Adrenal gland (tissue), 5 donors: ENCODE data around the gene NT5C1B.

Experiments used
- POLR2A ChIP-seq, 2 donors: fragments of 450-650 bp; IDR thresholded peaks; one replicate each; pipeline ENCODE4 v1.6.1; 2017; ENCODE audit warnings: antibody characterized with exemption in 2 of 2, mild to moderate bottlenecking in 2 of 2, moderate library complexity in 1 of 2
- TF ChIP-seq, protein P1 (sequence below), 6 experiments: fragments of 450-650 bp in 4 of 6; fragments of 200-600 bp in 2 of 6; sonication (generic) in 1 of 6; IDR thresholded peaks; 1 replicate in 5 of 6; 2 replicates in 1 of 6; pipeline versions ENCODE4 v1.5.1 to v1.8.0; 2016 to 2021; ENCODE audit warnings: antibody characterized with exemption in 6 of 6, mild to moderate bottlenecking in 2 of 6, moderate library complexity in 1 of 6
- donor health status: DM: no; HTN: no; CAD: no.

DNA sequence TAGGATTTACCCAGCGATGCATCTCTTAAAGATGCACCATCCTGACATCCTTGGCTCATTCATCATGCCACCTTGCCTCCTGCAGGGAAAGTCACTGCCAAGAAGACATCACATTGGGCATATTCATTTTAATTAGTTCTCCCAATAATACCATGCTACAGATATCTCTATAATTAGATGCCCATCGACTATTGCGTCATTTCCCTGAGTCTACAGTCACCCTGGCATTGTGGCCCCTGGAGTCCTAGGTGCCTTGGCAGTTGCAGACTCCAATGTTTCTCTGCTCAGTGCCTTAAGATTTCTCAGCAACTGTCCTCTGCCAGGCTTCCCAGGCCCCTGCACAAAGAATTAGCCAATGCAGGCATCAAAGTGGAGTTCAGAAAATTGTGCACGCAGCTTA lies 61.5 kb downstream of the NT5C1B start:
- TF ChIP-seq POLR2A (IDR thresholded peaks at IDR 0.05), result no peak
- TF ChIP-seq, protein P1, sequence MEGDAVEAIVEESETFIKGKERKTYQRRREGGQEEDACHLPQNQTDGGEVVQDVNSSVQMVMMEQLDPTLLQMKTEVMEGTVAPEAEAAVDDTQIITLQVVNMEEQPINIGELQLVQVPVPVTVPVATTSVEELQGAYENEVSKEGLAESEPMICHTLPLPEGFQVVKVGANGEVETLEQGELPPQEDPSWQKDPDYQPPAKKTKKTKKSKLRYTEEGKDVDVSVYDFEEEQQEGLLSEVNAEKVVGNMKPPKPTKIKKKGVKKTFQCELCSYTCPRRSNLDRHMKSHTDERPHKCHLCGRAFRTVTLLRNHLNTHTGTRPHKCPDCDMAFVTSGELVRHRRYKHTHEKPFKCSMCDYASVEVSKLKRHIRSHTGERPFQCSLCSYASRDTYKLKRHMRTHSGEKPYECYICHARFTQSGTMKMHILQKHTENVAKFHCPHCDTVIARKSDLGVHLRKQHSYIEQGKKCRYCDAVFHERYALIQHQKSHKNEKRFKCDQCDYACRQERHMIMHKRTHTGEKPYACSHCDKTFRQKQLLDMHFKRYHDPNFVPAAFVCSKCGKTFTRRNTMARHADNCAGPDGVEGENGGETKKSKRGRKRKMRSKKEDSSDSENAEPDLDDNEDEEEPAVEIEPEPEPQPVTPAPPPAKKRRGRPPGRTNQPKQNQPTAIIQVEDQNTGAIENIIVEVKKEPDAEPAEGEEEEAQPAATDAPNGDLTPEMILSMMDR (IDR thresholded peaks at IDR 0.05), result no peak
